Posterior vena cava (tissue), 2 donors: Measurements from ENCODE around the gene TCF20. TPM values are rescaled to one million over a fixed set of nuclear protein-coding genes. Genes with fewer than 3 reads are reported as not detected.

ENCODE experiments used
- DNase-seq: peaks from one replicate; pipeline ENCODE4 v3.0.0-alpha.2; 2020; ENCODE audit warnings: low spot score
- intact Hi-C, 2 donors: fragments of 100-400 bp; cut with DNase I; formaldehyde crosslinking; loops; one replicate each; pipeline versions ENCODE4 v1.14.1 to v1.14.2; 2022 to 2023
- total RNA-seq, 2 donors: library from RNA; stranded (reverse); fragmentation: NEBNext Ultra II Directional; extraction: Animal tissue kit (Norgen Biotek cat#: 25700); gene quantifications; one replicate each; pipeline ENCODE4 v1.2.1, GENCODE V29; 2021
- donor health status: DM: yes; HTN: yes; CAD: no.
- donor health status: DM: yes; HTN: yes; CAD: no.

TCF20 gene
- total RNA-seq, 2 donors from 2014 or later = 26.9 to 27.2 TPM

DNA sequence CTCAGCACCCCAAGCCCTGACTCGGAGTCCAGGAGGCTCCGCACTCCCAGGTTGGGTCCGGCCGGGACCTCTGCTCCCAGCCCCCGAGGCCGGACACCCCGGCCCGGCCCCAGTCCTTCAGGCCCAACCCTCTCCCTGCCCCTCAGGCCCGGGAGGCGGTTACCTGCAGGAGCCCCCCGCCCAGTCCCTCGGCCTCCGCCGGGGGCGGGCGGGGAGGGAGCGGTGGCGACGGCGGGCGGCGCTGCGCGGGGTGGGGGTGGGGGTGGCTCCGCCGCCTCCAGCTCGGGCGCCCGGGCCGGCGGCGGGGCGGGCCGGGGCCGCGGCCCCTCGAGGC is 310 bp downstream of the TCF20 start:
- intact Hi-C loops = loop anchor here (5.0 to 10.0 kb wide), 2 partner anchors 65 to 167 kb away; no protein-coding TSS in a partner anchor
- no peak for DNase-seq

DNA sequence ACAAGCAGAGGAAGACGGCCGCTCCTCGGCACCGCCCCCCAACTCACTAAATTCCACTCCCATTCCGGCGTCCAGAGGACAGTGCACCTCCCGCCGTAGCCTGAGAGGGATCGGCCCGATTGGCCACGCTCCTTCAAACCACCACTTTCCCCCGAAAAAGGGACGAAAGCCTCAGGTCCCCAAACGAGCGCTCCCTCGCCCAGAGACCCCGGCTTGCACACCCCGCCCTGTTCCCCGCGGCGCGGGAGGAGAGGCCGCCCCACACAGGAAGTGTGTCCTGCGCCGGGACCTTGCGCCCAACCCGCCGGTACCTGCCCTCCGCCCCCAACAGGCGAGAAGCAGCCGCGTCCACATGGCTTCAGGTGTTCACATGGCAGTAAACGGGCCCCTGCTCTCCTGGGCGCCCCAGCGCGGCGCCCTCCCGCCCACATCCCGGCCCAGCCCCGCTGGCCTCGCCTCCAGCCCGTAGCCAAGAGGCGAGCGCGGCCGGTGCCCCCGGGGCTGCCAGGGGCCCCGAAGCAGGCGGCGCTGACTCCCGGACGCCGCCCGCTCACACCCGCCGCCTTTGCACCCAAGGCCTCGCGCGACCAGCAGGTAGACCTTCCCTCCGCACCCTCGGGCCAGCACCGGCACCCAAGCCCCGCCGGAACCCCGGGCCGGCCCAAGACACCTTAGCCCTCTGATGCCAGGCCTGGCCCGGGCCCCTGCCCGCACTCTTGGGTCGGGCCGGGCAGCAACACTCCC is 849 bp downstream of the TCF20 start:
- intact Hi-C loops = loop anchor here (5.0 to 10.0 kb wide), 2 partner anchors 65 to 168 kb away; no protein-coding TSS in a partner anchor
- peak; percentile 83 for DNase-seq

DNA sequence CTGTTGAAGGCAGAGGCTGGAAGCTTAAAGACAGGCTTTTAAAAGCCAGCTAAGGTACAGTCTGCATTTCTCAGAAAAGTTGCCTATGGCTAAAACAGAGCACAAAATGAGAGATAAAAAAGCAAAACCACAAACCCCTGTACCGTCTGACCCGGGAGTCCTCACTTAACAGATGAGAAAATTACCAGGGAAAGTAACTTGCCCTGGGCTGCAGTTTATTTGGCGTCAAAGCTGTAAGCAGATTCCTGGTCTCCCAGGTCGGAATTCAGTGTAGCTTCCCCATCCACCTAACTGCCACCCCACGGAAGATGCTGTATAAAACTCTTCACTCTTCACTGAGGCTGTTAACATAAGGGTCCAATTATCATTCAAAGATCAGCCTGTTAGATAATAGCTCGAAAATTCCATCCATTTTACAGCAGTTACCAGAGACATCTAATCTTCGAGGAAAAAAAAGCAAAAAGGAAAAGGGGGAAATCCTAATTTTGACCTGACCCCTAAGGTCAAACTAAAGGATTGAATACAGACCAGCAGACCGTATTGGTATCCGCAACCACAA is 1.5 kb downstream of the TCF20 start:
- DNase-seq = no peak
- intact Hi-C loops = no loop called here

DNA sequence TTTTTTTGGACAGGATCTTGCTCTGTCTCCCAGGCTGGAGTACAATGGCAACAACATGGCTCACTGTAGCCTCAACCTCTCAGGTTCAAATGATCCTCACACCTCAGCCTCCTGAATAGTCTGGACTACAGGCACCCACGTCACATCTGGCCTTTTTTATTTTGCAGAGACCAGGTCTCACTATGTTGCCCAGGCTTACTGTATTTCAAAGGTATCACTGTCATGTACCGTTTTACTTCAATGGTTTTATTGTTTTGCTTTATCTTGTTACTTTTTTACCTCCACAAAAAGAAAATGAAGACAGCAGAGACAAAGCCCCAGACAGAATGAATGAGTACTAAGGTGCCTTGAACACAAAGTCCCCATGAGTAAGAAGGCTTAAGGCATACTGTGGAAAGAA is 5.1 kb downstream of the TCF20 start:
- no peak for DNase-seq
- intact Hi-C loops = no loop called here

DNA sequence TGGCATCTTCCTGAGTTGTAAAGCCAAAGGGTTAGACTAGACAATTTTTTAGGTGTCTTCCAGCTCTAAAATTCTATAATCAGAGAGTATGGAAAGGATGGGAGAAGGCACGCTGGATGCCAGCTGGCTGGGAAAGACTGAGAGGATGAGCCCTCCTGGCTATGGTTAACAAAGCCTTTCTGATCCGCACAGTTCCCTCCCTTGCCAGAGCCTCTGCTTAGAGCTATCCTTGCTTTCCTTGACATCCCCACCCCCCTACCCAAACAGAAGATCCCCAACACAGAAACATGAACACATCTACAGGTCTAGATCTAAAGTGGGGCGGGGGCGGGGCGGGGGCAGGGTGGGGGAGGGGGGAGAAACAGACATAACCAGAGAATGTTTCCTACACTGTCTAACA is 6.5 kb downstream of the TCF20 start:
- DNase-seq = no peak
- intact Hi-C loops = no loop called here

DNA sequence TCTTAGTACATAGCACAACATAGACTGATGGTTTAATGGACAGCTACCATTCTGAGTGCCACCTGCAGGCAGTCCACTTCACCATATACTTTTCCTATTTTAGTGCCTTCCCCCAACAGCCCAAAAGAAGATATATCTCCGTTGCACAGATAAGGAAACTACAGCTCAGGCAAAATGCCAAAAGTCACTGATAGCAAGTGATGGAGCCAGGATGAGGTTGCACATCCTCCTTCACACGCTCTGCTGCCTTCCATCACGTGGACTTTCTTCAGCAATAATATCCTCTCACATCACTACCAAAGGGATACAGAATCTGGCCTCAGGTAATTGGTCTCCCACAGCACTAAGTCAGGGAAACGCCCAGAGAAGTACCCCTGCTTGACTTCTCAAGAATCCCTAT is 7.5 kb downstream of the TCF20 start:
- intact Hi-C loops = no loop called here
- DNase-seq = no peak

DNA sequence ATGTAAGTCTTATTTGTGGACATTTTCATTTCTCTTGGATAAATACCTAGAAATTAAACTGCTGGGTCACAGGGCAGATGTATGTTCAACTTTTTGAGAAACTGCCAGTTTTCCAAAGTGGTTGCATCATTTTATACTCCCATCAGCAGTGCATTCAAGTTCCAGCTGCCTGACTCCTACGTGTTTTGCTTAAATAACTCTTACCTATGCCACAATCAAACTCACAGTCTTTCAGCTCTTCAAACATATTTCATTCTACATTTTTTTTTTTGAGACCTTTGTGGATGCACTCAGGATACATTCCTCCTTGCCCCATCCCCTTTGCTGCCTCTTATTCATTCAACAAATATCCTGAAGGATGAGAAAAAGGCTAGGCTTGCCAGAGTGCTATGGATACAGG is 9.2 kb downstream of the TCF20 start:
- DNase-seq = no peak
- intact Hi-C loops = no loop called here

DNA sequence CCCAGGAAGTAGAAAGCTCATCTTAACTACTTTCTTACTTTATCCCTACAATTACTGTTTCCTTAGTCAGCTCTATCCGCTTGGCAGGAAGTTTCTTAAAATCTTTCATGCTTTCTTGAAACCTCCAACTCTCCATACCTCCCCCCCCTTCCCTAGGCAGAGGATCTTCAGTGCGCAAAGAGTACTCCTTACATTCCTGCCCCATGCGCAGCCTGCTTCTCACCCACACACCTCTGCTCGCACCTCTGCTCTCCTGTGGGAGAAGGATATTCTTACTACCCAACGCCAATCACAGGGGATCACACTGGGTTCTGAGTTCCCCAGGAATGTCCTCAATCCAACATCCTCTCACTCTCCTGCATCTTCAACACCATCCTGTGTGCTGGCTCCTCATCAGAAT is 12.3 kb downstream of the TCF20 start:
- DNase-seq = no peak

DNA sequence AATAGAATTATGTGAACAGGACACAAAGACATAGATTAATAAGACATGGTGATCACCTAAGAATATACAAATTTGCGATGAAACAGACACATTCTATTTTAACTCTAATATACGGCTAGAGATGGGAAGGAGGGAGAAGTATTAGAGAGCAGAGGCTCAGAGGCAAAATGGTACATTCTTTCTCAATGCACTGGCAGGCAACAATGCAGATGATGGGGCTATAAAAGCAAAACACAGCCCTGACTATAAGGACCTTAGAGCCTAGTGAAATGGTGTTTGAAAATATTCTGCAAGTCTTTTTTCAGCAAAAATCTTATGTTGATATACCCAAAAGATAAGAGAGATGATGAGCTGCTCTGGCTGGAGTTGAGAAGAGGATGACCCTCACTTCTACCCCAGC is 13.1 kb downstream of the TCF20 start:
- intact Hi-C loops = no loop called here
- DNase-seq = no peak

More for the DNA sequence above, 12.3 kb downstream of the TCF20 start:
- intact Hi-C loops = no loop called here

DNA sequence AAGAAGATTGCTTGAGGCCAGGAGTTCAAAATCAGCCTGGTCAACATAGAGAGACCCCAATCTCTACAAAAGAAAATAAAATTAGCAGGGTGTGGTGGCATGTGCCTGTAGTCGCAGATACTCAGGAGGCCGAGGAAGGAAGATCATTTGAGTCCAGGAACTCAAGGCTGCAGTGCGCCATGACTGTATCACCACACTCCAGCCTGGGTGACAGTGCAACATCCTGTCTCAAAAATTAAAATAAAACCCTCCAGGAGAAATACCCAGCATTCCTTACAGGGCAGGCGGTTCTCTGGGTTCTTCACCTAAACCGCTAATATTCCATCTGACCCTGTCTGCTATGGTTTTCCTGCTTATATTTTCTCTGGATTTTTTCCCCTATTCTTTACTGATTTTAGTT is 13.5 kb downstream of the TCF20 start:
- intact Hi-C loops = no loop called here
- no peak for DNase-seq

DNA sequence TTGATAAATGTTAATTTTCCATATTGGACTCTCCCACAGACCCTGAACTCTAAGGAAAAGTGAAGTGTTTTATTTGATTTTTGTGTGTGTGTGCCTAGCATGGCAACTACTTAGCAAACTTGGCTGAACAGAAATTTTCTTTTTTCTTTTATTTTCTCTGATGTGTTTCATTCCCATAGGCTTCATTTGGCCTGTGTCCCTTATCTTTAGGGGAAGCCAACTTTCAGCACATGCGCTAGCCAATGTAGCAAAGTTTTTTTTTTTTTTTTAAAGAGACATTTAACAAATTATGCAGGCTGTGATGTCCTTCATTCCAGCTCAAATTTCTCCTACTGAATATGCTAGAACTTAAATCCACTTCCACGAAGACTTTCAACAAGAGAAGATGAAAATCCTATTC is 14.2 kb downstream of the TCF20 start:
- DNase-seq = no peak
- intact Hi-C loops = no loop called here

DNA sequence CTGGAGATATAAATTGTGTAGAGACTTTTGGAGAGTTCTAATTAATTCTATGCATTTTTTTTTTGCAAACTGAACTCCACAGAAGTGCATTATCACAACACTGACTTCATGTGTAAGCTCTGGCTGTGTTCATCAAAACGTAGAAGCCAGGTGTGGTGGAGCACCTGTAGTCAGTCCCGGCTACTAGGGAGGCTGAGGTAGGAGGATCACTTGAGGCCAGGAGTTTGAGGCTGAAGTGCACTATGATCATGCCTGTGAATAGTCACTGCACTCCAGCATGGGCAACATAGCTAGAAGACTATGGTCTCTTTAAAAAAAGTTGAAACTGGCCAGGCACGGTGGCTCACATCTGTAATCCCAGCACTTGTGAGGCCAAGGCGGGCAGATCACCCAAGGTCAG is 20.6 kb downstream of the TCF20 start:
- no peak for DNase-seq
- intact Hi-C loops = no loop called here

DNA sequence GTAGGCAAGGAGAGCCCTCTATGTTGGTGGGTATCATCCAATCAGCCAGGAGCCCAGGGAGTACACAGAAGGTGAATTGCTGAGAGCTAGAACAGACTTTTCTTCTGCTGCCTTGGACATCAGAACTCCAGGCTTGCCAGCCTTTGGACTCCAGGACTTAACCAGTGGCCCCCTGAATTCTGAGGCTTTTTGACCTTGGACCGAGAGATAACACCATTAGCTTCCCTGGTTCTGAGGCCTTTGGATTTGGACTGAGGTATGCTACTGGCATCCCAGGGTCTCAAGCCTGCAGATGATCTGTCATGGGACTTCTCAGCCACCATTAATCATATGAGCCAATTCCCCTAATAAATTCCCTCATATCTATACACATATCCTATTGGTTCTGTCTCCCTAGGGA is 21.5 kb downstream of the TCF20 start:
- intact Hi-C loops = no loop called here
- DNase-seq = no peak

DNA sequence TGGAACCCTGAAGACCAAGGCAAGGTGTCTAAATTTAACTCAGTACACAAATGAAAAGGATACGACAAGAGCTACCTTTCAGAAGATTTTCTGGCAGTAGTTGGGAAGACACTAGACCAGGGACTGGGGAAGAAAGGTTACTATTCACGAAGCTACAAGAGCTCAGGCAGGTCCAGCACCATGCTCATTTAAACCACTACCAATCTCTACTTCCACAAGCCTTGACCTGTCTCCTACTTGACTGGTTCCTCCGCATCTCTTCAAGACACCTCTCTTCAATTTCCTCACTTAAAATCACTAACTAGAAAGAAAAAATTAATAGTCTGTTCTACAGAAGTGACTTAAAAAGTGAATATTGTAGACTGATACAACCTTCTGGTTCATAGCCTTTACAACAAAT is 22.9 kb downstream of the TCF20 start:
- no peak for DNase-seq
- intact Hi-C loops = no loop called here

DNA sequence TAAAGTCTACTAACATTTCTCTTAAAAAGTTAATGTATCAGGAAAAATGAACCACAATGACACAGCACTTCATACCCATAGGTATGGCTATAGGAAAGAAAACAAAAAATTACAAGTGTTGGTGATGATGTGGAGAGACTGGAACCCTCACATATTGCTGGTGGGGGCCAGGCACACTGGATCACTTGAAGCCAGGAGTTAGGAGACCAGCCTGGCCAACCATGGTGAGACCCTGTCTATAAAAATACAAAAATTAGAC is 26.7 kb downstream of the TCF20 start:
- intact Hi-C loops = no loop called here
- no peak for DNase-seq

DNA sequence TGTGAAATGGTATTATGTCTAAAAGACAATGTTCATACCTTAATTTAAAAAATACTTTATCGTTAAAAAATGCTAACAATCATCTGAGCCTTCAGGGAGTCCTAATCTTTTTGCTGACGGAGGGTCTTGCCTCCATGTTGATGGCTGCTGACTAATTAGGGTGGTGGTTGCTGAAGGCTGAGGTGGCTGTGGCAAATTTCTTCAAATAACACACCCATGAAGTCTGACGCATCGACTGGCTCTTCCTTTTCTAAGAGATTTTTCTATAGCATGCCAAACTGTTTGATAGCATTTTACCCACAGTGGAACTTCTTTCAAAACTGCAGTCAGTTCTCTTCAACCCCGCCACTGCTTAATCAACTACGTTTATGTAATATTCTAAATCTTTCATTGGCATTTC is 33.6 kb downstream of the TCF20 start:
- no peak for DNase-seq
- intact Hi-C loops = loop anchor here in 1 of 2 donors (5.0 kb wide), 1 partner anchor 295 kb away; no protein-coding TSS in a partner anchor

DNA sequence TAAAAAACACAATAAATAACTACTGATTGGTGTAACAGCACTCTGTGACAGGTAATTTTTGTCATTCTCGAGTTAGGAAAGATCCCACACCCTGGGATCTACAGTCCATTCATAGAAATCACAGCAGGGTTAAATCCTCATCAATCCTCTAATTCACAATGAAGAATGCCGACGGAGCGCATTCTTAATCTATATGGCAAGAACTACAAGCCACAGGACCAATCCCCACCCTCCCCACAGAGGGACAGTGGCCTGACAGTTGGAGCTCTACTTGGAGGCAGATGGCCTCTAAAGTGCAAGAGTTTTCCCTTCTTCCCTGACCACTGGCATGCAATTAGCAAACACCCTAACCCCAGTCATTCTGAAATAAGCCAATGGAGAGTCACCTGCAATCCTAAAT is 34.2 kb downstream of the TCF20 start:
- intact Hi-C loops = loop anchor here in 1 of 2 donors (5.0 kb wide), 1 partner anchor 296 kb away; no protein-coding TSS in a partner anchor
- no peak for DNase-seq

DNA sequence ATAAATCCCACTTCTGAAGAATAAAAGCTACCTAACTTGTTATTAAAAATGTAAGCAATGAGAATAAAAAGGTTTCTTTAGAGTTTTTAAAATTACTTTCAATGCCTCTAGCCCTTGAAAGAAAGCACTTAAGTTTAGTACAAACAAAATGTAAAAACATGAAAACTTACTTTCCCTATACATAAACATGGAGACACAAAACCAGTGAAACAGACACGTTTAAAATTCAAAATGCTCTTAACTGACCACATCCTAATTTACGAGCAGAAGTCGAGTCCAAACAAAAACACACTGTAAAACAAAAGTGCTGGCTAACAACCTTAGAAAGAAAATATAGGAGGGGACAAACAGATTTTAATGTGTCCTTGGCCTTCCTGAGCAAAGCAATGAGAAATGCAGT is 36.6 kb downstream of the TCF20 start:
- intact Hi-C loops = no loop called here
- DNase-seq = no peak

DNA sequence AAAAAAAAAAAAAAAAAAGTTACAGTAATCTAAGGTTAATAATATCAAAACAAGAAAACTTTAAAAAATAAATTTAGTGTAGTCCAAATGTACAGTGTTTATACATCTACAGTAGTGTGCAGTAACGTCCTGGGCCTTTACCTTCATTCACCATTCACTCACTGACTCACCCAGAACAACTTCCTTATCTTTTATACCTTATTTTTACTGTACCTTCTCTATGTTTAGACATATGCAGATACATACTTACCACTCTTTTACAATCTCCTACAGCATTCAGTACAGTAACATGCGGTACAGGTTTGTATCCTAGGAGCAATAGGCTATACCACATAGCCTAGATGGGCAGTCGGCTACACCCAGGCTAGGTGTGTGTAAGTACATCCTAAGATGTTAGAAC is 38.5 kb downstream of the TCF20 start:
- intact Hi-C loops = no loop called here
- no peak for DNase-seq

DNA sequence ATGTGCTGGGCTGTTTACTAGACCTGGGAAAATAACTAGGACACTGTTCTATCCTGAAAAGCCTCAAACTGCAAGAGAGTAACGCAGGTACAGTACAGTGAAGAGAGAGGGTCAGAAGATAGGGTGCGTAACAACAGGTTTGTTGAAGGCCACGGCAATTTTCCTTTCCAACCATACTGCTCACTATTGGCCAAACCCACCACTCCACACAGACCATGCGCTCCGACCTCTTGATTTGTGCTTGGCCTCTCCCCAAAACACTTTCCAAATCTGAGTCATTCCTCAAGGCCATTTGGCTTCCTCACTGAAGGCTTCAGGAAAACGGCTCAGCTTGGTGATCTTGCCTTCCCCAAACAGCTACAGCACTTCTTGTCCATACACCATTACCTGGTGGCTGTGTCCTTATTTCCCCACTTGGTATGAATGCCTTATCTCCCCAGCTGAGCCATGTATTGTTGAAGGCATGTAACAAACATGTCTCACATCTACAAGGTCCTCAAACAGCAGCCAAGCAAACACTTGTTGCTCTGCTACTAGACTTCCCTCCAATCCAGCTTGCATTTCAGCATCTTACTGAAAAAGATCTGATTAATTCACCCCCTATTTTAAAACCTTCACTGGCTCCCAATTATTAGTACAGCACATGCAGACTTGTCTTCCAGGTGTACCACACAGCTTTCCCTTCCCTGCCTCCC is 40.9 kb downstream of the TCF20 start:
- DNase-seq = no peak
- intact Hi-C loops = no loop called here

DNA sequence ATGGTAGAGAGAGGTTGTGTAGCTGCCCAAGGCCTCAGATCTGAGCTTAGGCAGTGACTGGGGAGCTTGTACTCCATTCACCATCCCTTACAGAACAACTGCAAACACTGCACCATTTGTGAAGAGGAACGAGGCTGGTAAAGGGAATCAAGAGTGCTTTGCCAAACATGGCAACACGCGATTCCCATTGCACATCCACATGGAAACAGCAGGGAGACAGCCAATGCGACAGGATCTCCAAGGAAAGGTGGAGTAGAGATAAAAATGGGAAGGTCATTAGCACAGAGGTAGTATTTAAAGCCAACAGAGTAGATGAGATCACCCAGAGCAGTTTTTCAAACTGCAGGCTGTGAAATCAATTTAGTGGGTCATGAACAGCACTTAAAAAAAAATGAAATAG is 42.0 kb downstream of the TCF20 start:
- intact Hi-C loops = no loop called here
- no peak for DNase-seq
